GM18951 (cell line): ENCODE results near the gene AMBP.

Experiments
- POLR2A ChIP-seq: IDR thresholded peaks from 4 replicates; pipeline ENCODE4 v1.6.1; 2011; ENCODE audit warnings: mild to moderate bottlenecking; ENCODE audit not compliant: insufficient read length, insufficient read depth; ENCODE audit errors: extremely low read depth
- in situ Hi-C: fragments of 300-500 bp; cut with MboI; formaldehyde crosslinking; loops from one replicate; pipeline ENCODE4 v1.12.0; 2022; ENCODE audit warnings: low sequenced_read_pairs, mixed read lengths, inconsistent platforms; ENCODE audit not compliant: unreplicated experiment

Gene AMBP

GRCh38 chr9:114078021-114078780 is at the start of gene AMBP:
Gene AMBP (minus strand): TSS chr9:114078300. CDS start chr9:114078209, 91 bp downstream.
- TF ChIP-seq POLR2A = no peak
- in situ Hi-C loops = no loop called here

GRCh38 chr9:114126247-114127060 is 48.4 kb upstream of the AMBP start:
- no peak for TF ChIP-seq POLR2A
- in situ Hi-C loops = no loop called here

GRCh38 chr9:114125476-114126013 is 47.4 kb upstream of the AMBP start:
- TF ChIP-seq POLR2A = no peak
- in situ Hi-C loops = no loop called here

- in situ Hi-C loops = no loop called here
- no peak for TF ChIP-seq POLR2A
These were observed 46.8 kb upstream of the AMBP start for GRCh38 chr9:114124666-114125475.

- TF ChIP-seq POLR2A = no peak
- in situ Hi-C loops = no loop called here
These were observed 46.0 kb upstream of the AMBP start for GRCh38 chr9:114124138-114124537.

- TF ChIP-seq POLR2A = no peak
- in situ Hi-C loops = no loop called here
These were observed 45.2 kb upstream of the AMBP start for GRCh38 chr9:114123031-114123977.

- in situ Hi-C loops = no loop called here
- TF ChIP-seq POLR2A = no peak
These were observed 44.3 kb upstream of the AMBP start for GRCh38 chr9:114122136-114123027.

- in situ Hi-C loops = no loop called here
- no peak for TF ChIP-seq POLR2A
These were observed 43.4 kb upstream of the AMBP start for GRCh38 chr9:114121227-114122135.

GRCh38 chr9:114120192-114121014 is 42.3 kb upstream of the AMBP start:
- in situ Hi-C loops = no loop called here
- TF ChIP-seq POLR2A = no peak
